A673 (cell line): Measurements from ENCODE around the gene NKD2. TPM values are rescaled to one million over a fixed set of nuclear protein-coding genes. Genes with fewer than 3 reads are reported as not detected.

Source experiments
- BruUV-seq: library from RNA; stranded (reverse); fragments of 400-500 nt; replicated peaks from 2 replicates; lab custom pipeline; 2021; lab: Mats Ljungman, UMichigan
- CTCF ChIA-PET: fragments of 300-600 bp; sonication (Branson Sonifier 250); formaldehyde crosslinking; loops from one replicate; lab custom pipeline; 2022; ENCODE audit warnings: antibody characterized with exemption; lab: Charles Lee
- POLR2A ChIA-PET: fragments of 300-600 bp; sonication (Branson Sonifier 250); formaldehyde crosslinking; loops from one replicate; lab custom pipeline; 2022; ENCODE audit warnings: antibody characterized with exemption; ENCODE audit not compliant: low non-redundant PET; lab: Charles Lee
- DNase-seq: peaks from one replicate; pipeline ENCODE4 v3.0.0-alpha.2; 2015; ENCODE audit warnings: low spot score
- H3K27ac ChIP-seq: fragments of 200-600 bp; sonication (generic); 2 replicates; pipeline ENCODE4 v1.5.1; 2016; ENCODE audit warnings: mixed run types, low read depth, mild to moderate bottlenecking, mixed read lengths, antibody characterized with exemption, low read length; ENCODE audit not compliant: poor library complexity, severe bottlenecking
- H3K27me3 ChIP-seq: fragments of 200-600 bp; sonication (generic); replicated peaks from 2 replicates; pipeline ENCODE4 v1.6.1; 2017; ENCODE audit warnings: mixed run types, low read depth, mild to moderate bottlenecking, mixed read lengths, antibody characterized with exemption, low read length; ENCODE audit not compliant: insufficient read depth, poor library complexity
- H3K36me3 ChIP-seq: fragments of 200-600 bp; sonication (generic); 2 replicates; pipeline ENCODE4 v1.6.1; 2016; ENCODE audit warnings: mixed run types, mild to moderate bottlenecking, mixed read lengths, antibody characterized with exemption, low read length; ENCODE audit not compliant: insufficient read depth, poor library complexity, severe bottlenecking
- H3K4me1 ChIP-seq: fragments of 200-600 bp; sonication (generic); 2 replicates; pipeline ENCODE4 v1.6.1; 2017; ENCODE audit warnings: mixed run types, mild to moderate bottlenecking, mixed read lengths, antibody characterized with exemption, low read length; ENCODE audit not compliant: insufficient read depth, poor library complexity, severe bottlenecking
- H3K4me3 ChIP-seq: fragments of 200-600 bp; sonication (generic); 2 replicates; pipeline ENCODE4 v1.5.1; 2016; ENCODE audit warnings: low read depth, mixed run types, mild to moderate bottlenecking, mixed read lengths, low read length; ENCODE audit not compliant: poor library complexity, severe bottlenecking
- H3K9me3 ChIP-seq: fragments of 200-600 bp; sonication (generic); 2 replicates; pipeline ENCODE4 v1.6.1; 2016; ENCODE audit warnings: mixed run types, low read depth, mild to moderate bottlenecking, mixed read lengths, antibody characterized with exemption, low read length; ENCODE audit not compliant: poor library complexity, severe bottlenecking
- CTCF ChIP-seq: fragments of 300-800, 200-600 bp; sonication (generic); conservative IDR thresholded peaks from 2 replicates; pipeline ENCODE4 v1.5.1; 2017; ENCODE audit warnings: low read depth, mild to moderate bottlenecking, antibody characterized with exemption, low read length, moderate library complexity, mixed read lengths
- EZH2 ChIP-seq: fragments of 200-600 bp; sonication (generic); IDR thresholded peaks from 2 replicates; pipeline ENCODE4 v1.6.1; 2017; ENCODE audit warnings: borderline replicate concordance, low read depth, mild to moderate bottlenecking, mixed read lengths, antibody characterized with exemption, low read length; ENCODE audit not compliant: poor library complexity, severe bottlenecking
- intact Hi-C: fragments of 100-400 bp; cut with micrococcal nuclease; formaldehyde crosslinking; loops from one replicate; pipeline ENCODE4 v1.10.0; 2022; ENCODE audit not compliant: unreplicated experiment
- total RNA-seq: library from RNA; stranded (reverse); gene quantifications from 2 replicates; pipeline ENCODE4 v1.2.3, GENCODE V29; 2021

The NKD2 gene
- total RNA-seq, 1 experiment from 2014 or later: 23.5 TPM

DNA sequence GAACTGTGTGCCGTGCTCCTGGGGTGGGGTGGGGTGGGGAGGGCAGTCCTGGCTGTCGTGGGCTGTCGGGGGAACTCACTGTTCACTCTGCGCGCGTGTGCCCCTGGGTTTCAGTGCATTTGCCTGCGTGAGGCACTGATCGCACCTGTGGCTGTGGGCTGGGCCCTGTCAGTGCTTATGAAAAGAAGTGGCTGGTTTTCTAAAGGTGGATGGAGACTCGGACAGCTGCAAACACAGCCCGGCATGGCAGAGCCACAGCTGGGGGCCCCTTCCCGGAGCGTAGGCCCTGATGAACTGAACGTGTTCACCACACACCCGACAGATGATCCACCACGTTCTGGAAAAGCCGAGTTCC is 42.7 kb downstream of the NKD2 start:
- no peaks in the 10 kb centered on the region for H3K4me1 ChIP-seq
- intact Hi-C loops: no loop called here
- BruUV-seq: no TSS peak
- H3K36me3 ChIP-seq: no peaks in the 10 kb centered on the region
- no peaks in the 10 kb centered on the region for H3K27me3 ChIP-seq
- DNase-seq: no peak
- ChIA-PET POLR2A (no interaction called here), CTCF (no interaction called here)
- no peaks in the 10 kb centered on the region for H3K9me3 ChIP-seq
- no peak for TF ChIP-seq EZH2
- TF ChIP-seq CTCF: no peak
- no peak overlapping the region for H3K27ac ChIP-seq
- H3K4me3 ChIP-seq: no peak overlapping the region

DNA sequence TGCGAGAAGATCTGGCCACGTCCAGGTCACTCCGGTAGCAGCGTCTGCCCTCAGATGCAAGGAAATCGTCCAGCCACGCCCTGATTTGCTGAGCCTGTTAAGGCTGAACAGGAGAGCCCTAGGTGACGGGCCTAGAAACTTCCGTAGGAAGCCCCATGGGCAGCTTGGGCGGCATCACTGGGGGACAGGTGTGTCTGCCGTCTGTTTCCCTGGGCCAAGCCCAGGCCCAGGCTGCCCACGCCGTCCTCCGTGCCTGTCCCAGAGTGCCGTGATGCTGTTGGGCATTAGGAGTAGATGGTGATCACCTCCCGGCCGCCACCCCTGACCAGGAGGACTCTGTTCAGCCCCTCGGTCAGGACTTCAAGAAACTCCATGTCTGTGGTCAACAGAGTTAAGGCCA is 43.5 kb downstream of the NKD2 start:
- TF ChIP-seq EZH2 (no peak), CTCF (no peak)
- Histone ChIP-seq H3K27ac (no peak overlapping the region), H3K4me3 (no peak overlapping the region), H3K9me3 (no peaks in the 10 kb centered on the region), H3K27me3 (no peaks in the 10 kb centered on the region), H3K4me1 (no peaks in the 10 kb centered on the region), H3K36me3 (no peaks in the 10 kb centered on the region)
- ChIA-PET CTCF (no interaction called here), POLR2A (no interaction called here)
- no TSS peak for BruUV-seq
- no peak for DNase-seq
- intact Hi-C loops: no loop called here

- no peaks in the 10 kb centered on the region for H3K27me3 ChIP-seq
- CTCF ChIA-PET: interaction anchor here (0.5 to 1.0 kb wide), 3 partner anchors 86 to 115 kb away, joined by 3 to 5 read pairs (median 3); no protein-coding TSS in a partner anchor
- BruUV-seq: no TSS peak
- H3K27ac ChIP-seq: no peak overlapping the region
- DNase-seq: no peak
- H3K4me3 ChIP-seq: no peak overlapping the region
- no peaks in the 10 kb centered on the region for H3K9me3 ChIP-seq
- intact Hi-C loops: no loop called here
- H3K36me3 ChIP-seq: no peaks in the 10 kb centered on the region
- H3K4me1 ChIP-seq: no peaks in the 10 kb centered on the region
- peak; percentile 25; the same call in 1 of the 2 replicates for TF ChIP-seq CTCF
- TF ChIP-seq EZH2: no peak
- POLR2A ChIA-PET: no interaction called here
Measured at GRCh38 chr5:1052641-1053390, 44.2 kb downstream of the NKD2 start.
